HG02885 (cell line): ENCODE results near the gene GRK5.
"Not testable (repeated sequence)": the region's sequence is repeated elsewhere in the genome, so short reads cannot be mapped to it uniquely, and the experiment has no call there.

Source experiments
- ATAC-seq: cut with Tn5 transposase; IDR thresholded peaks from one replicate; pipeline ENCODE4 v1.9.1; 2021; ENCODE audit warnings: mild to moderate bottlenecking; ENCODE audit not compliant: unreplicated experiment, poor library complexity

The GRK5 gene

DNA sequence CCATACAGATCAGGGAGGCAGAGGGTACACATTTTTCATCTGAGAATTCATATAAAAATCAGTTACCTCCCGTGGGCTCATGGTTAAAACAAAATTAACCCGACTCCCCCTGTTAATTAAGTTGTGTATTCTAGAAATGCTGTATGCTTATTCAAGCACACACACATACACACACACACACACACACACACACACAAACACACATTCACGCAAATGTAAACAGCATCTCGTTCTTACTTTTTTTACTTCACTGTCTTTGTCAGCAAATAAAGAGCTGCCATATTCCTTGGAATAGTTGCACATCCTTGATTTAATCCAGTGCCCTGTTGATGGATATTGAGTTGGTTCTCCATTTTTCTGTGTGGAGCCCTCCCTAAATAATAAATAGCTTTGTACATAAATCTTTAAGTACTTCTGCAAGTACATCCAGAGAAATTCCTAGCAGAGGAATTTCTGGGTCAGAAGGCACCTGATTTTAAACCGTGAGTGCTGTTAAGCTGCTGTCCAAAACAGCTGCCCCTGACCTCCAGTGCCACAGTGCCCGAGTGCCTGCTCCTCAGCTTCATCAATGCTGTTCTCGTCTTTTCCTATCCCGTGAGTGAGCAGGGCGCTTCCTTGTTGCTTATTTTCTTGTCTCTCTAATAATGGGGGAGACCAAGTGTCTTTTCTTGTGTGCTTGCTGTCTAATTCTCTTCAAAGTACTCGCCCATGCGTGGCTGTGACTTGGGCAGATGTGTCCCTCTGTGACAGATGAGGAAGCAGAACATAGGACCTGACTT, 217.9 kb downstream of the GRK5 start:
- no peak for ATAC-seq

DNA sequence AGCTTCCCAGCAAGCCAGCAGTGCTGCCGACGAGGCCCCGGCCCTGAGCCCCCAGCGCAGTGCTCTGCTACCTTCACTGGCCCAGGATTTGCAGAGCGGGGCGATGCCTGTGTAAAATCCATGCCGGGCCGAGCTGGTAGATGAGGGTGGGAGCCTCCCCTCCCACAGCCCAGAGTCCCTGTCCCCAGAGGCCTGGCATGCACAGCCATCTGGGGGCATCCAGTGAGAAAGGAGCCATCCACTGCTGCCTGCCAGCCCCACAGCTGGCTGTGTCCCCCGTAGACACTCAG, 218.5 kb downstream of the GRK5 start:
- ATAC-seq = no peak

DNA sequence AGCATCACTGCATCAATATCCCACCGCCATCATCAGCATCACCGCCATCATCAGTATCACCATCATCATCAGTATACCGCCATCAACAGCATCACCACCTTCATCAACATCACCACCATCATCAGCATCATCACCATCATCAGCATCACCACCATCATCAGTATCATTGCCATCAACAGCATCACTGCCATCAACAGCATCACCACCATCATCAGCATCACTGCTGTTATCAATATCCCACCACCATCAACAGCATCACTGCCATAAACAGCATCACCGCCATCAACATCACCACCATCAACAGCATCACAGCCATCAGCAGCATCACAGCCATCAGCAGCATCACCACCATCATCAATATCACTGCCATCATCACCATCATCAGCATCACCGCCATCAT, 219.3 kb downstream of the GRK5 start:
- no peak for ATAC-seq

- no peak for ATAC-seq
Measured at GRCh38 chr10:119427263-119427864, 220.0 kb downstream of the GRK5 start.

GRCh38 chr10:119428789-119429188, 221.4 kb downstream of the GRK5 start:
- ATAC-seq = no peak

DNA sequence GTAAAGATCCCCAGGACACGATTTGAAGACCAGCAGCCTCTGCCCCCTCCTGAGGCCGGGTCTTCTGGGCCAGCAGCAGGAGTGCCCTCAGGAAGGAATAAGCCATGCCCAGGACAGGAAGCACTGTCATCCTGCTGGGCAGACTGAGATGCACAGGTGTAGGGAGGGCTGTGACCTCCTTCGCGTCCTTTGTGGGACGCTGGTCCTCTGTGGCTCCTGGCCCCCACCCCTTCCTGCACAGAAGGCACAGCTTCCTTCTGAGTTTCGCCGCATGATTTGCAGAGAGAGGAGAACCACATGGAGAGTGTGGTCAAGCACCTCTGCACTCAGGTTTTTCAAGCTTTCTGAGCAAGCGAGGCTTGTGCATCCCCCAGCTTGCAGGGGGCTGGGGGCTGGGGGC, 222.4 kb downstream of the GRK5 start:
- ATAC-seq = no peak

- ATAC-seq = no peak
Measured at GRCh38 chr10:119431034-119431772, 223.8 kb downstream of the GRK5 start.

DNA sequence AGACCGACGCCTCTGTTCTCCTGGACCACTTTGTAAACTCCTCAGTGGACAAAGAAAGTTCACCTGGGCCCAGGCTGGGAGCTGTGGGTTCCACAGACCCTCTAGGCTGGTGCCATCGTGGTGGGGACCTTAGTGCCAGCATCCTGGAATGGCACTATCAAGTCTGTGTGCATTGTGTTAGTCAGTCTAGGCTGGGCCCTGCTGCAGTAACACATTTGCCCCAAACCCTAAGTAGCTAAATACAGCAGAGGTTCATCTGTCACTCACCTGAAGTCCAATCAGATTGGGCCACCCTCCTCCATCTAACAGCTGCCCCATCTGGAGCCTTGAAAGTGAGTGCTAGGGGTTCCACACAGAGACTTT, 224.4 kb downstream of the GRK5 start:
- ATAC-seq = no peak

DNA sequence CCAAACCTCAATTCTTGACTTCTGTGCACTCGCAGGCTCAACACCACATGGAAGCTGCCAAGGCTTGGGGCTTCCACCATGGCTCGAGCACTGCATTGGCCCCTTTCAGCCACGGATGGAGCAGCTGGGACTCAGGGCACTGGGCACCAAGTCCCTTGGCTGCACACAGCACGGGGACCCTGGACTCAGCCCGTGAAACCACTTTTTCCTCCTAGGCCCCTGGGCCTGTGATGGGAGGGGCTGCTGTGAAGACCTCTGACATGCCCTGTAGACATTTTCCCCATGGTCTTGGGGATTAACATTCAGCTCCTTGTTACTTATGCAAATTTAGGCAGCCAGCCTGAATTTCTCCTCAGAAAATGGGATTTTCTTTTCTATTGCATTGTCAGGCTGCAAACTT, 227.6 kb downstream of the GRK5 start:
- ATAC-seq = not testable (repeated sequence)

- ATAC-seq = no peak
Measured at GRCh38 chr10:119438717-119439116, 231.3 kb downstream of the GRK5 start.

DNA sequence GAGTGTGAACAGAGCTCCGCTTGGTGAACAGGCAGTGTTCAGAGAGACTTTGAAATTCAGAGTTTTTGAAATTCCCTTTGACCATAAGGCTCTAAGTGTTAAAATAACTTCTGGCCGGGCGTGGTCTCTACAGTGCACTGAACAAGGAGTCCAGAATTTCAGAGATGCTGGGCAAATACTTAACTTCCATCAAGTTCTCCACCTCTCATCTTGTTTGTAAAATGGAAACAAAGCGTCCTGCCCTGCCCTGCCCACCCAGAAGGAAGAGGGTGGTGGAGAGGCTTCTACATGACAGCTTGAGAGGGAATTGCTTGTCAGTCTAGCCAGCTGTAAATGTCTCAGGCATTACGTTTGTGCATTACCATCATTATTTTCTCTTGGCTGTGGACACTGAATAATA, 232.6 kb downstream of the GRK5 start:
- ATAC-seq = no peak

- ATAC-seq = no peak
Measured at GRCh38 chr10:119441151-119441821, 233.9 kb downstream of the GRK5 start.

GRCh38 chr10:119441921-119442757, 234.8 kb downstream of the GRK5 start:
- ATAC-seq = no peak

DNA sequence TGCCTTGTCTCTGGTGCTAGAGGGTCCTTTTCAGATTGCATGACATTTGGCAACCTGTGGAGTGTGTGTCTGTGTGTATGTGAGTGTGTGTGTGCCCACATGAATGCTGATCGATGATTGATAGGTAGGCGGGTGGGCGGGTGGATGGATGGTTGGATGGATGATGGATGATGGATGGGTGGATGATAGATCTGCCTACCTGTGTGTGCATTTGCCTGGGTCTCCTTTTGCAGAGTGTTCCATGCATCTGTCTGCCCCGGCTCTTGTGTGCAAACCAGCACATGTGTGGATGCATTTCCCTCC, 235.3 kb downstream of the GRK5 start:
- no peak for ATAC-seq

GRCh38 chr10:119443441-119443840, 236.1 kb downstream of the GRK5 start:
- no peak for ATAC-seq

- ATAC-seq = no peak
Measured at GRCh38 chr10:119443970-119444660, 236.7 kb downstream of the GRK5 start.

- no peak for ATAC-seq
Measured at GRCh38 chr10:119444866-119445265, 237.5 kb downstream of the GRK5 start.

GRCh38 chr10:119445311-119445934, 238.1 kb downstream of the GRK5 start:
- peak; percentile 73 for ATAC-seq

GRCh38 chr10:119445935-119446317, 238.6 kb downstream of the GRK5 start:
- ATAC-seq = no peak
